Osteoblast (primary cell): Measurements from ENCODE around the gene ENAH. TPM values are rescaled to one million over a fixed set of nuclear protein-coding genes. Genes with fewer than 3 reads are reported as not detected.

ENCODE experiments used
- DNase-seq: peaks from one replicate; pipeline ENCODE4 v3.0.0; 2011; ENCODE audit warnings: low spot score, mixed read lengths; ENCODE audit not compliant: insufficient read length; ENCODE audit errors: missing footprints
- H2AFZ ChIP-seq: 2 replicates; pipeline ENCODE4 v1.6.0; 2011; ENCODE audit warnings: mild to moderate bottlenecking, low read length
- H3K27ac ChIP-seq: 2 replicates; pipeline ENCODE4 v1.5.1; 2011; ENCODE audit warnings: mild to moderate bottlenecking, low read depth, low read length, moderate library complexity
- H3K27me3 ChIP-seq: 2 replicates; pipeline ENCODE4 v1.6.0; 2012; ENCODE audit warnings: mild to moderate bottlenecking, control low read depth, inconsistent platforms, low read length, moderate library complexity; ENCODE audit not compliant: insufficient read depth
- H3K36me3 ChIP-seq: 2 replicates; pipeline ENCODE4 v1.5.1; 2011; ENCODE audit warnings: mild to moderate bottlenecking, low read length, control low read depth, moderate library complexity; ENCODE audit not compliant: insufficient read depth
- H3K4me1 ChIP-seq: 2 replicates; pipeline ENCODE4 v1.5.1; 2011; ENCODE audit warnings: mild to moderate bottlenecking, low read length, control low read depth, moderate library complexity; ENCODE audit not compliant: insufficient read depth
- H3K4me2 ChIP-seq: 2 replicates; pipeline ENCODE4 v1.6.0; 2011; ENCODE audit warnings: mild to moderate bottlenecking, low read length; ENCODE audit not compliant: insufficient read depth
- H3K4me3 ChIP-seq: fragments of 200-600 bp; sonication (generic); 3 replicates; pipeline ENCODE4 v1.5.1; 2012; ENCODE audit warnings: mild to moderate bottlenecking, low read length, inconsistent platforms; ENCODE audit not compliant: insufficient read depth
- H3K79me2 ChIP-seq: 2 replicates; pipeline ENCODE4 v1.6.0; 2012; ENCODE audit warnings: mild to moderate bottlenecking, low read length, control low read depth, inconsistent platforms; ENCODE audit not compliant: insufficient read depth
- H3K9me3 ChIP-seq: 2 replicates; pipeline ENCODE4 v1.5.1; 2011; ENCODE audit warnings: low read depth, low read length, control low read depth
- H4K20me1 ChIP-seq: 2 replicates; pipeline ENCODE4 v1.6.0; 2012; ENCODE audit warnings: mild to moderate bottlenecking, low read length, control low read depth; ENCODE audit not compliant: insufficient read depth
- CTCF ChIP-seq: IDR thresholded peaks from 2 replicates; pipeline ENCODE4 v1.5.1; 2011; ENCODE audit warnings: mild to moderate bottlenecking, low read depth, low read length, moderate library complexity; ENCODE audit errors: extremely low read depth
- total RNA-seq: library from RNA; depleted of rRNA; stranded (reverse); fragments of >200 nt; gene quantifications from 2 replicates; pipeline ENCODE4 v1.2.3, GENCODE V29; 2012

The ENAH gene
- total RNA-seq, 1 donor, result 453 TPM

- H4K20me1 ChIP-seq, result peaks cover 47% of the 10 kb centered on the region
- DNase-seq, result no peak
- H3K4me3 ChIP-seq, result no peak overlapping the region
- no peak overlapping the region for H2AFZ ChIP-seq
- H3K9me3 ChIP-seq, result no peaks in the 10 kb centered on the region
- no peaks in the 10 kb centered on the region for H3K27me3 ChIP-seq
- H3K79me2 ChIP-seq, result peaks cover 87% of the 10 kb centered on the region
- H3K4me2 ChIP-seq, result no peak overlapping the region
- no peaks in the 10 kb centered on the region for H3K4me1 ChIP-seq
- no peak for TF ChIP-seq CTCF
- no peak overlapping the region for H3K27ac ChIP-seq
- H3K36me3 ChIP-seq, result peaks cover 28% of the 10 kb centered on the region
Measured at GRCh38 chr1:225527575-225527974, 125.3 kb downstream of the ENAH start.

GRCh38 chr1:225526878-225527277, 126.0 kb downstream of the ENAH start:
- Histone ChIP-seq H3K79me2 (peaks cover 87% of the 10 kb centered on the region), H3K9me3 (no peaks in the 10 kb centered on the region), H3K4me2 (no peak overlapping the region), H3K4me3 (no peak overlapping the region), H3K36me3 (peaks cover 28% of the 10 kb centered on the region), H3K27ac (no peak overlapping the region), H4K20me1 (peaks cover 43% of the 10 kb centered on the region), H2AFZ (no peak overlapping the region), H3K4me1 (no peaks in the 10 kb centered on the region), H3K27me3 (no peaks in the 10 kb centered on the region)
- no peak for DNase-seq
- TF ChIP-seq CTCF, result no peak

DNA sequence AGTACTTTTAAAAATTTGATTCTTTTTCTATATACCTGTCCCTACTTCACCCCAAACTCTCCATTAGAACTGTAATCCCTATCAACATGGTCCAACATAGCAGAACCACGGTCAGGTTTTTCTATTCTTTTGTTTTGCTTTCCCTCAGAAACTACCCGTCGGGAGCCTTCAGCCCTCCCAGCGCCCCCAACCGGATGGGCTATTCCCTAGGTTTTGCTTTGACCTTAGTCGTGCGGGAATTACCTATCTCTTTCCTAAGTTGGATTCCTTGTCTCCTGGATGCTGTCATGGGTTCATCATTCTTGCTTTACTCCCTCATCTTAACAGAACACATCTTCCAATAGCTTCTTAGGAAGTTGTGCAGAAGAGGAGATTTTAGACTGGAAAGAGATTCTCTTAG, 127.5 kb downstream of the ENAH start:
- no peak overlapping the region for H3K4me2 ChIP-seq
- DNase-seq, result no peak
- no peak overlapping the region for H2AFZ ChIP-seq
- no peaks in the 10 kb centered on the region for H3K27me3 ChIP-seq
- no peaks in the 10 kb centered on the region for H3K4me1 ChIP-seq
- H4K20me1 ChIP-seq, result peaks cover 42% of the 10 kb centered on the region
- H3K27ac ChIP-seq, result no peak overlapping the region
- no peak for TF ChIP-seq CTCF
- H3K9me3 ChIP-seq, result no peaks in the 10 kb centered on the region
- no peak overlapping the region for H3K4me3 ChIP-seq
- H3K79me2 ChIP-seq, result peaks cover 84% of the 10 kb centered on the region
- H3K36me3 ChIP-seq, result peaks cover 24% of the 10 kb centered on the region

- H3K4me1 ChIP-seq, result no peaks in the 10 kb centered on the region
- no peak overlapping the region for H2AFZ ChIP-seq
- peaks cover 44% of the 10 kb centered on the region for H4K20me1 ChIP-seq
- no peak overlapping the region for H3K4me3 ChIP-seq
- H3K4me2 ChIP-seq, result no peak overlapping the region
- DNase-seq, result no peak
- H3K27me3 ChIP-seq, result no peaks in the 10 kb centered on the region
- no peak for TF ChIP-seq CTCF
- peaks cover 81% of the 10 kb centered on the region for H3K79me2 ChIP-seq
- H3K27ac ChIP-seq, result no peak overlapping the region
- peaks cover 17% of the 10 kb centered on the region for H3K36me3 ChIP-seq
- H3K9me3 ChIP-seq, result no peaks in the 10 kb centered on the region
Measured at GRCh38 chr1:225524570-225524969, 128.4 kb downstream of the ENAH start.
